Measurements from ENCODE around the gene RAB13. TPM values are rescaled to one million over a fixed set of nuclear protein-coding genes. Genes with fewer than 3 reads are reported as not detected.
"Not testable (repeated sequence)": the region's sequence is repeated elsewhere in the genome, so short reads cannot be mapped to it uniquely, and the experiment has no call there.

Gene RAB13
- total and polyA plus RNA-seq, 2 of the 8 experiments (the other 6 are each of a cell fraction or from before 2014, with no cell fraction given): 70.5 to 157 TPM

GRCh38 chr1:153996882-153997281 is 10.7 kb upstream of the RAB13 start:
- FAIRE-seq; H3K9ac ChIP-seq (replicated peaks in 1 of 4; ENCODE audit: extremely low read depth in 1 of 4, low read depth in 3 of 4, low read length in 3 of 4); H3K79me2 ChIP-seq (ENCODE audit: control insufficient read depth in 1 of 2, insufficient read depth in 2 of 2, low read length in 2 of 2); H3K56ac ChIP-seq (replicated peaks; ENCODE audit: insufficient read length, low read depth, low read length); H3K14ac ChIP-seq (ENCODE audit: insufficient read length); H2BK5ac ChIP-seq (ENCODE audit: low read depth, low read length); CTCF ChIA-PET (ENCODE audit: partially characterized antibody); H3K79me1 ChIP-seq (ENCODE audit: low read depth, low read length); H2BK20ac ChIP-seq (ENCODE audit: low read length); H3K9me3 ChIP-seq (ENCODE audit: insufficient read depth in 2 of 2, low read depth in 1 of 2, low read length in 1 of 2); H4K8ac ChIP-seq (ENCODE audit: extremely low read depth, insufficient read depth, low read length); H3K27ac ChIP-seq (ENCODE audit: low read depth, low read length); H2BK12ac ChIP-seq (ENCODE audit: low read depth, low read length); H3K4me2 ChIP-seq (ENCODE audit: insufficient read depth in 1 of 2, low read depth in 2 of 2, low read length in 2 of 2); H3K4ac ChIP-seq (replicated peaks; ENCODE audit: insufficient read length, low read depth, low read length); H4K5ac ChIP-seq (ENCODE audit: insufficient read length, low read depth, low read length); H3K4me3 ChIP-seq (ENCODE audit: extremely low read depth in 1 of 4, insufficient read depth in 2 of 4, low read depth in 3 of 4, low read length in 4 of 4); H2AFZ ChIP-seq (ENCODE audit: low read length); H3K27me3 ChIP-seq (replicated peaks in 1 of 4; ENCODE audit: control insufficient read depth in 3 of 4, extremely low read depth in 1 of 4, insufficient read depth in 3 of 4, low read length in 3 of 4); DNase-seq (ENCODE audit: low read depth in 1 of 2, low spot score in 2 of 2); H4K91ac ChIP-seq (replicated peaks; ENCODE audit: insufficient read length, low read length); H3K18ac ChIP-seq (ENCODE audit: extremely low read depth, low read length); H2BK15ac ChIP-seq (ENCODE audit: low read length); H2AK5ac ChIP-seq (ENCODE audit: low read depth, low read length); H3K23ac ChIP-seq (ENCODE audit: insufficient read length); H3K4me1 ChIP-seq (replicated peaks in 1 of 4; ENCODE audit: control insufficient read depth in 3 of 4, insufficient read depth in 4 of 4, low read length in 3 of 4); H2BK120ac ChIP-seq (replicated peaks; ENCODE audit: low read depth, low read length); H3K23me2 ChIP-seq (ENCODE audit: low read depth, low read length); H4K20me1 ChIP-seq (replicated peaks in 1 of 2; ENCODE audit: control insufficient read depth in 1 of 2, insufficient read depth in 2 of 2, low read length in 2 of 2): not testable (repeated sequence)
- POLR2A ChIA-PET (ENCODE audit: partially characterized antibody): interaction anchor here (1.1 kb wide), 1 partner anchor 30 kb away, joined by 5 read pairs; no protein-coding TSS in a partner anchor
- 98% methylated on average over 10 of the region's 10 CpGs; no CpG with 5 or more reads in 1 of the 2 experiments for WGBS, 2 experiments (ENCODE audit: extremely low coverage in 1 of 2, insufficient coverage in 1 of 2, insufficient read length in 1 of 2, insufficient replicate concordance in 2 of 2, low coverage in 1 of 2, low lambda C conversion rate in 2 of 2, missing lambda C conversion rate in 1 of 2)
- peaks cover 11 to 36% (median 24%) of the 10 kb centered on the region in 4 experiments for H3K36me3 ChIP-seq (ENCODE audit: control insufficient read depth in 2 of 4, insufficient read depth in 4 of 4, low read length in 3 of 4)

Data from H1 (cell line).